AG09319 (cell line): ENCODE results near the gene TMEM132E.

ENCODE experiments used
- DNase-seq: peaks from one replicate; pipeline ENCODE4 v3.0.0-alpha.2; 2010; ENCODE audit warnings: low read depth; ENCODE audit errors: extremely low read depth
- CTCF ChIP-seq: IDR thresholded peaks from 2 replicates; pipeline ENCODE4 v1.5.1; 2011; ENCODE audit warnings: low read depth, mild to moderate bottlenecking, inconsistent platforms, low read length, moderate library complexity

Gene TMEM132E

GRCh38 chr17:34639706-34640425 is 60.5 kb downstream of the TMEM132E start:
- DNase-seq: no peak
- TF ChIP-seq CTCF: no peak

GRCh38 chr17:34641368-34641767 is 62.0 kb downstream of the TMEM132E start:
- DNase-seq: no peak
- no peak for TF ChIP-seq CTCF

- no peak for DNase-seq
- TF ChIP-seq CTCF: no peak
These were observed 65.7 kb downstream of the TMEM132E start for GRCh38 chr17:34644941-34645550.

- no peak for TF ChIP-seq CTCF
- no peak for DNase-seq
These were observed 66.2 kb downstream of the TMEM132E start for GRCh38 chr17:34645594-34645993.

- no peak for TF ChIP-seq CTCF
- DNase-seq: no peak
These were observed 68.1 kb downstream of the TMEM132E start for GRCh38 chr17:34647511-34647910.

GRCh38 chr17:34650051-34650750 is 70.8 kb downstream of the TMEM132E start:
- no peak for TF ChIP-seq CTCF
- DNase-seq: no peak

GRCh38 chr17:34651402-34651811 is 72.0 kb downstream of the TMEM132E start:
- DNase-seq: no peak
- no peak for TF ChIP-seq CTCF
